SK-N-MC (cell line): ENCODE measurements around the gene MFSD1.

ENCODE experiments used
- DNase-seq: peaks from one replicate; pipeline ENCODE4 v3.0.0-alpha.2; 2011; ENCODE audit warnings: low read depth, low spot score
- H3K27ac ChIP-seq: fragments of 200-600 bp; sonication (generic); 2 replicates; pipeline ENCODE4 v1.5.1; 2016; ENCODE audit warnings: mixed run types
- H3K36me3 ChIP-seq: fragments of 200-600 bp; sonication (generic); 2 replicates; pipeline ENCODE4 v1.6.1; 2017; ENCODE audit warnings: antibody characterized with exemption, low read length, mixed read lengths; ENCODE audit not compliant: insufficient read depth
- H3K4me3 ChIP-seq: fragments of 200-600 bp; sonication (generic); 2 replicates; pipeline ENCODE4 v1.5.1; 2016
- H3K9ac ChIP-seq: fragments of 200-600 bp; sonication (generic); 2 replicates; pipeline ENCODE4 v1.8.0; 2017; ENCODE audit warnings: mixed run types, mixed read lengths; ENCODE audit not compliant: insufficient read length
- H3K9me3 ChIP-seq: fragments of 200-600 bp; sonication (generic); 2 replicates; pipeline ENCODE4 v1.6.1; 2017; ENCODE audit warnings: low read depth, mild to moderate bottlenecking, antibody characterized with exemption, low read length, moderate library complexity, mixed read lengths
- EZH2 ChIP-seq: fragments of 200-600 bp; sonication (generic); IDR thresholded peaks from one replicate; pipeline ENCODE4 v1.6.1; 2017; ENCODE audit warnings: antibody characterized with exemption
- FOXP2 ChIP-seq: optimal IDR thresholded peaks from 2 replicates; pipeline ENCODE3; 2011; ENCODE audit warnings: mild to moderate bottlenecking, moderate library complexity; ENCODE audit not compliant: insufficient read depth; ENCODE audit errors: extremely low read length, control extremely low read depth
- POLR2AphosphoS5 ChIP-seq: IDR thresholded peaks from 2 replicates; pipeline ENCODE4 v1.6.1; 2012; ENCODE audit warnings: mild to moderate bottlenecking, low read depth, low read length, borderline replicate concordance

The MFSD1 gene

DNA sequence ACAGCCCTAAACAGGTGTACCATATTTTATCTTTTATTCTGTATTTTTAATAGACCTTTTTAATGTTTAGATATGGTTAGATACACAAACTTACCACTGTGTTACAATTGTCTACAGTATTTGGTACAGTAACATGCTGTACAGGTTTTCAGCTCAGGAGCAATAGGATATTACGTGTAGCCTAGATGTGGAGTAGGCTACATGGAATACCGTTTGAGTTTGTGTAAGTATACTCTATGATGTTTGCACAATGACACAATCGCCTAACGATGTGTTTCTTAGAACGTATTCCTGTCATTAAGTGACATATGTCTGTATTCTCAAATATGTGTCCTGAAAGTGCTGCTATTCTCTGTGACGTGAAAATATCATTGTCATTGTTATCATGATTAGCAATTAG is 62.6 kb downstream of the MFSD1 start:
- no peak overlapping the region for H3K4me3 ChIP-seq
- no peaks in the 10 kb centered on the region for H3K9me3 ChIP-seq
- no peak overlapping the region for H3K9ac ChIP-seq
- no peak overlapping the region for H3K27ac ChIP-seq
- H3K36me3 ChIP-seq, result no peaks in the 10 kb centered on the region
- DNase-seq, result no peak
- TF ChIP-seq FOXP2 (no peak), EZH2 (no peak), POLR2AphosphoS5 (no peak)

DNA sequence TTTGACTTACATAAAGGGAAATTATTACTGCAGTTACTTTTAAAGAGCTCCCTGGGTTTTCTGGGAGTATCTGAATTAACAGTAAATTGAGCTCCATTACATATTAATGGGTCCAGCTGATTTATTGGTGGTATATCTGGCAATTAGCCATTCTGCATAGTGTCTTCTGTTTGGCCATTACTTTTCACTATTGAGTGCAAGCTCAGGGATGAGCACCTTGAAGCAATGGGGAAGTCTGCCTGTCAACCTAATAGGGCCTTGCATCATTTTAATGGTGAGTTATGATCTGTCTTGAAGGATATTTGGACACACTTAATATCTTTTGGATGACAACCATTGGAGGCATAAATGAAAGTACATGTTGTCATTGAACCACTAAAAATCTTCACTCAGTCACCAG is 73.8 kb downstream of the MFSD1 start:
- no peak for DNase-seq
- no peak for TF ChIP-seq EZH2
- no peak for TF ChIP-seq POLR2AphosphoS5
- TF ChIP-seq FOXP2, result no peak

More for the DNA sequence above, 73.8 kb downstream of the MFSD1 start:
- Histone ChIP-seq H3K27ac (no peak overlapping the region), H3K4me3 (no peak overlapping the region), H3K9me3 (no peaks in the 10 kb centered on the region), H3K36me3 (no peaks in the 10 kb centered on the region), H3K9ac (no peak overlapping the region)
